Measurements from ENCODE around the gene ROR1. TPM values are rescaled to one million over a fixed set of nuclear protein-coding genes. Genes with fewer than 3 reads are reported as not detected.
"Not testable (repeated sequence)": the region's sequence is repeated elsewhere in the genome, so short reads cannot be mapped to it uniquely, and the experiment has no call there.

The ROR1 gene
- total RNA-seq, 6 experiments from 2014 or later = 7.4 to 9.4 (median 8.9) TPM

GRCh38 chr1:63779338-63780211 is 5.8 kb downstream of the ROR1 start:
- Mint-ChIP-seq H3K27me3 (ENCODE audit: insufficient read depth) (no peaks in the 10 kb centered on the region; the same call in none of the 2 replicates), H3K4me3 (peak overlapping the region; percentile 60), H3K9me3 (no peaks in the 10 kb centered on the region), H3K36me3 (ENCODE audit: low read depth) (no peaks in the 10 kb centered on the region), H3K27ac (peak overlapping the region; percentile 34; the same call in 1 of the 2 replicates), H3K4me1 (ENCODE audit: low read depth) (peaks cover 42% of the 10 kb centered on the region)
- no peak for TF ChIP-seq CTCF (IDR thresholded peaks at IDR 0.05)
- peak; percentile 5 for DNase-seq

GRCh38 chr1:63780565-63780964 is 6.7 kb downstream of the ROR1 start:
- peaks cover 34% of the 10 kb centered on the region for H3K4me1 Mint-ChIP-seq (ENCODE audit: low read depth)
- no peaks in the 10 kb centered on the region; the same call in none of the 2 replicates for H3K27me3 Mint-ChIP-seq (ENCODE audit: insufficient read depth)
- no peaks in the 10 kb centered on the region for H3K9me3 Mint-ChIP-seq
- no peak overlapping the region for H3K4me3 Mint-ChIP-seq
- no peak for DNase-seq
- no peak overlapping the region for H3K27ac Mint-ChIP-seq
- TF ChIP-seq CTCF (IDR thresholded peaks at IDR 0.05) = no peak
- no peaks in the 10 kb centered on the region for H3K36me3 Mint-ChIP-seq (ENCODE audit: low read depth)

- Mint-ChIP-seq H3K27ac (no peak overlapping the region), H3K4me3 (no peak overlapping the region), H3K4me1 (ENCODE audit: low read depth) (peaks cover 21% of the 10 kb centered on the region), H3K36me3 (ENCODE audit: low read depth) (no peaks in the 10 kb centered on the region), H3K27me3 (ENCODE audit: insufficient read depth) (no peaks in the 10 kb centered on the region; the same call in none of the 2 replicates), H3K9me3 (no peaks in the 10 kb centered on the region)
- no peak for TF ChIP-seq CTCF (IDR thresholded peaks at IDR 0.05)
- no peak for DNase-seq
Measured at GRCh38 chr1:63782982-63783381, 9.2 kb downstream of the ROR1 start.

- TF ChIP-seq CTCF (IDR thresholded peaks at IDR 0.05) = no peak
- no peaks in the 10 kb centered on the region for H3K9me3 Mint-ChIP-seq
- no peaks in the 10 kb centered on the region for H3K36me3 Mint-ChIP-seq (ENCODE audit: low read depth)
- peaks cover 17% of the 10 kb centered on the region for H3K4me1 Mint-ChIP-seq (ENCODE audit: low read depth)
- H3K27me3 Mint-ChIP-seq (ENCODE audit: insufficient read depth) = no peaks in the 10 kb centered on the region; the same call in none of the 2 replicates
- H3K4me3 Mint-ChIP-seq = no peak overlapping the region
- no peak for DNase-seq
- H3K27ac Mint-ChIP-seq = no peak overlapping the region
Measured at GRCh38 chr1:63784083-63784482, 10.3 kb downstream of the ROR1 start.

GRCh38 chr1:63784489-63785390 is 10.9 kb downstream of the ROR1 start:
- Mint-ChIP-seq H3K27me3 (ENCODE audit: insufficient read depth) (no peaks in the 10 kb centered on the region; the same call in 1 of the 2 replicates), H3K27ac (no peak overlapping the region), H3K9me3 (no peaks in the 10 kb centered on the region), H3K36me3 (ENCODE audit: low read depth) (no peaks in the 10 kb centered on the region), H3K4me3 (no peak overlapping the region), H3K4me1 (ENCODE audit: low read depth) (peaks cover 10% of the 10 kb centered on the region)
- no peak for DNase-seq
- no peak for TF ChIP-seq CTCF (IDR thresholded peaks at IDR 0.05)

- not testable (repeated sequence) for H3K4me1 Mint-ChIP-seq (ENCODE audit: low read depth); H3K27ac Mint-ChIP-seq; DNase-seq; H3K9me3 Mint-ChIP-seq; H3K4me3 Mint-ChIP-seq; H3K36me3 Mint-ChIP-seq (ENCODE audit: low read depth); H3K27me3 Mint-ChIP-seq (ENCODE audit: insufficient read depth)
Measured at GRCh38 chr1:63787270-63787669, 13.5 kb downstream of the ROR1 start.
